GM12875 (cell line): ENCODE measurements around the gene AQP2.

ENCODE experiments used
- H3K4me3 ChIP-seq: one replicate; pipeline ENCODE4 v1.5.1; 2011; ENCODE audit warnings: low read depth, low read length, control low read depth
- CTCF ChIP-seq: IDR thresholded peaks from 2 replicates; pipeline ENCODE4 v1.5.1; 2011; ENCODE audit warnings: low read depth, mild to moderate bottlenecking, control low read depth, inconsistent platforms, low read length, moderate library complexity, borderline replicate concordance; ENCODE audit not compliant: insufficient read depth

Gene AQP2

DNA sequence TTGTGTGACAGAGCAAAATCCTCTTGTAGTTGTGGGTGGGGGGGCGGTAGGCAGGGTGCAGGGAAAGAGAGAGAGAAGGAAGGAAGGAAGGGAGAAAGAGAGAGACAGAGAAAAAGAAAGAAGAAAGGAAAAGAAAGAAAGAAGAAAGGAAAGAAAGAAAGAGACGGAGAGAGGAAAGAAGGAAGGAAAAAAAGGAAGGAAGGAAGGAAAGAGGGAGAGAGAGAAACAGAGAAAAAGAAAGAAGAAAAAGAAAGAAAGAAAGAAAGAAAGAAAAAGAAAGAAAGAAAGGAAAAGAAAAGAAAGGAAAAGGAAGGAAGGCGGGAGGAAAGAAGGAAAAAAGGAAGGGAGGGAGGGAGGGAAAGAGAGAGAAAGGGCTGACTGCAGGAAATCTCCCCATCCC lies 29.2 kb upstream of the AQP2 start:
- TF ChIP-seq CTCF = no peak
- no peak overlapping the region for H3K4me3 ChIP-seq

- no peak overlapping the region for H3K4me3 ChIP-seq
- TF ChIP-seq CTCF = no peak
These were observed 28.6 kb upstream of the AQP2 start for GRCh38 chr12:49921936-49922335.

GRCh38 chr12:49922349-49923034 lies 28.0 kb upstream of the AQP2 start:
- no peak overlapping the region for H3K4me3 ChIP-seq
- no peak for TF ChIP-seq CTCF

- no peak overlapping the region for H3K4me3 ChIP-seq
- no peak for TF ChIP-seq CTCF
These were observed 27.4 kb upstream of the AQP2 start for GRCh38 chr12:49923035-49923644.

GRCh38 chr12:49923880-49924556 lies 26.5 kb upstream of the AQP2 start:
- no peak for TF ChIP-seq CTCF
- H3K4me3 ChIP-seq = no peak overlapping the region

- TF ChIP-seq CTCF = no peak
These were observed 25.8 kb upstream of the AQP2 start for GRCh38 chr12:49924628-49925246.

More at GRCh38 chr12:49924628-49925246, 25.8 kb upstream of the AQP2 start:
- H3K4me3 ChIP-seq = no peak overlapping the region
